OCI-LY1 (cell line): ENCODE measurements around the gene TRAPPC5.

ENCODE experiments used
- EZH2 ChIP-seq: fragments of 200-600 bp; sonication (generic), shearing (Covaris generic); IDR thresholded peaks from 2 replicates; pipeline ENCODE4 v1.8.0; 2017; ENCODE audit warnings: borderline replicate concordance, mixed run types, mild to moderate bottlenecking, antibody characterized with exemption, low read length, moderate library complexity, mixed read lengths
- TF ChIP-seq, protein P1 (sequence below): fragments of 200-600 bp; sonication (generic), shearing (Covaris generic); IDR thresholded peaks from 2 replicates; pipeline ENCODE4 v1.5.1; 2017; ENCODE audit warnings: mild to moderate bottlenecking, antibody characterized with exemption, low read length, moderate library complexity, mixed read lengths

DNA sequence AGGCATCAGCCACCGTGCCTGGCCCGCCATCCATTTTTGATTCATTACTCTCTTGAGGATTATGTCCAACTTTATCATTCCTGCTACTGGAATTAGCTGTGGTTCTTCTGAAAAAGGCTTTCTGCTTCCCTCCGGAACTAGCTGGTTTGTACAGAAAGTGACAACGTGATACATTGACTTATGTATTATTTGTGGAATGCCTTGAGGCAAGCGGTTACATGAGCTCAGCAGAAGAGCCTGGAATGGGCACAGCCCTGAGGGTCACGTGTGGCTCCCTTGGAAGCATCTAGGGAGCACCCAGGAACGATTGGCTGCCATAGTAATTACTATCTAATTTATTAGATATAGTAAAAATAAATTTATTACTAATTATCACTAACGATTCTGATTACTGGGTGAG lies 26.2 kb upstream of the TRAPPC5 start:
- TF ChIP-seq, protein P1, sequence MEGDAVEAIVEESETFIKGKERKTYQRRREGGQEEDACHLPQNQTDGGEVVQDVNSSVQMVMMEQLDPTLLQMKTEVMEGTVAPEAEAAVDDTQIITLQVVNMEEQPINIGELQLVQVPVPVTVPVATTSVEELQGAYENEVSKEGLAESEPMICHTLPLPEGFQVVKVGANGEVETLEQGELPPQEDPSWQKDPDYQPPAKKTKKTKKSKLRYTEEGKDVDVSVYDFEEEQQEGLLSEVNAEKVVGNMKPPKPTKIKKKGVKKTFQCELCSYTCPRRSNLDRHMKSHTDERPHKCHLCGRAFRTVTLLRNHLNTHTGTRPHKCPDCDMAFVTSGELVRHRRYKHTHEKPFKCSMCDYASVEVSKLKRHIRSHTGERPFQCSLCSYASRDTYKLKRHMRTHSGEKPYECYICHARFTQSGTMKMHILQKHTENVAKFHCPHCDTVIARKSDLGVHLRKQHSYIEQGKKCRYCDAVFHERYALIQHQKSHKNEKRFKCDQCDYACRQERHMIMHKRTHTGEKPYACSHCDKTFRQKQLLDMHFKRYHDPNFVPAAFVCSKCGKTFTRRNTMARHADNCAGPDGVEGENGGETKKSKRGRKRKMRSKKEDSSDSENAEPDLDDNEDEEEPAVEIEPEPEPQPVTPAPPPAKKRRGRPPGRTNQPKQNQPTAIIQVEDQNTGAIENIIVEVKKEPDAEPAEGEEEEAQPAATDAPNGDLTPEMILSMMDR = no peak
- TF ChIP-seq EZH2 = no peak
